PC-9 (cell line): Measurements from ENCODE around the gene GDF10. TPM values are rescaled to one million over a fixed set of nuclear protein-coding genes. Genes with fewer than 3 reads are reported as not detected.

Experiments
- BruUV-seq: library from RNA; stranded (reverse); fragments of 400-500 nt; replicated peaks from 2 replicates; lab custom pipeline; 2021; lab: Mats Ljungman, UMichigan
- CTCF ChIA-PET: fragments of 300-600 bp; sonication (Branson Sonifier 250); formaldehyde crosslinking; loops from one replicate; lab custom pipeline; 2022; ENCODE audit warnings: antibody characterized with exemption; lab: Charles Lee
- POLR2A ChIA-PET: fragments of 300-600 bp; sonication (Branson Sonifier 250); formaldehyde crosslinking; loops from one replicate; lab custom pipeline; 2022; ENCODE audit warnings: antibody characterized with exemption; ENCODE audit not compliant: unreplicated experiment; lab: Charles Lee
- DNase-seq, 2 experiments: peaks; one replicate each; pipeline versions ENCODE4 v3.0.0 to v3.0.0-alpha.2; 2015 to 2022; ENCODE audit warnings: mixed read lengths in 1 of 2
- H2AFZ ChIP-seq: fragments of 200-600 bp; sonication (generic); 2 replicates; pipeline ENCODE4 v1.8.1; 2017; ENCODE audit warnings: antibody characterized with exemption
- H3F3A ChIP-seq: fragments of 200-600 bp; sonication (generic); 2 replicates; pipeline ENCODE4 v1.8.1; 2017; ENCODE audit warnings: antibody characterized with exemption, mild to moderate bottlenecking, low read depth; ENCODE audit not compliant: insufficient read depth
- H3K27ac ChIP-seq: fragments of 200-600 bp; sonication (generic); 2 replicates; pipeline ENCODE4 v1.6.1; 2016; ENCODE audit warnings: mixed run types
- H3K27me3 ChIP-seq: fragments of 200-600 bp; sonication (generic); 2 replicates; pipeline ENCODE4 v1.6.1; 2016; ENCODE audit warnings: low read depth, mixed run types; ENCODE audit not compliant: insufficient read depth
- H3K36me3 ChIP-seq: fragments of 200-600 bp; sonication (generic); 2 replicates; pipeline ENCODE4 v1.6.1; 2016; ENCODE audit warnings: low read depth, mixed run types
- H3K4me1 ChIP-seq: fragments of 200-600 bp; sonication (generic); replicated peaks from 2 replicates; pipeline ENCODE4 v1.6.1; 2016; ENCODE audit warnings: mixed run types; ENCODE audit not compliant: insufficient read depth
- H3K4me2 ChIP-seq: fragments of 200-600 bp; sonication (generic); 2 replicates; pipeline ENCODE4 v1.6.1; 2017; ENCODE audit warnings: mixed run types
- H3K4me3 ChIP-seq: fragments of 200-600 bp; sonication (generic); 2 replicates; pipeline ENCODE4 v1.6.1; 2016; ENCODE audit warnings: mixed run types
- H3K79me2 ChIP-seq: fragments of 200-600 bp; sonication (generic); 2 replicates; pipeline ENCODE4 v1.6.1; 2017; ENCODE audit warnings: low read depth, mixed run types
- H3K9me2 ChIP-seq: fragments of 200-600 bp; sonication (generic); 2 replicates; pipeline ENCODE4 v1.8.1; 2017; ENCODE audit warnings: mild to moderate bottlenecking; ENCODE audit not compliant: insufficient read depth
- H3K9me3 ChIP-seq: fragments of 200-600 bp; sonication (generic); 2 replicates; pipeline ENCODE4 v1.8.1; 2016; ENCODE audit warnings: low read depth; ENCODE audit not compliant: insufficient read depth
- H4K20me1 ChIP-seq: fragments of 200-600 bp; sonication (generic); 2 replicates; pipeline ENCODE4 v1.8.1; 2017; ENCODE audit not compliant: insufficient read depth
- CTCF ChIP-seq: fragments of 200-600 bp; sonication (generic); conservative IDR thresholded peaks from 2 replicates; pipeline ENCODE4 v1.6.1; 2017; ENCODE audit warnings: mixed run types, antibody characterized with exemption, mild to moderate bottlenecking, moderate library complexity
- EZH2 ChIP-seq: fragments of 200-600 bp; sonication (generic); IDR thresholded peaks from 2 replicates; pipeline ENCODE4 v1.8.0; 2017; ENCODE audit warnings: antibody characterized with exemption, low read depth
- intact Hi-C: fragments of 100-400 bp; cut with micrococcal nuclease; formaldehyde crosslinking; loops from one replicate; pipeline ENCODE4 v1.10.0; 2022; ENCODE audit not compliant: unreplicated experiment
- total RNA-seq: library from RNA; stranded (reverse); gene quantifications from 2 replicates; pipeline ENCODE4 v1.2.3, GENCODE V29; 2021

Gene GDF10
- total RNA-seq, 1 experiment from 2014 or later, result not detected

- Histone ChIP-seq H3K4me2 (peak overlapping the region; percentile 50), H3K27ac (peak overlapping the region; percentile 40; the same call in 1 of the 2 replicates), H3K9me3 (no peaks in the 10 kb centered on the region), H3K36me3 (no peaks in the 10 kb centered on the region), H3K27me3 (no peaks in the 10 kb centered on the region), H3K9me2 (no peaks in the 10 kb centered on the region), H4K20me1 (no peaks in the 10 kb centered on the region), H3F3A (peaks cover 19% of the 10 kb centered on the region), H3K4me3 (no peak overlapping the region), H3K79me2 (no peaks in the 10 kb centered on the region), H3K4me1 (peaks cover 43% of the 10 kb centered on the region), H2AFZ (no peak overlapping the region)
- TF ChIP-seq CTCF (peak; percentile 86), EZH2 (no peak)
- CTCF ChIA-PET, result interaction anchor here (0.6 to 1.8 kb wide), 4 partner anchors 34 to 43 kb away, joined by 3 to 10 read pairs (median 4); no protein-coding TSS in a partner anchor
- intact Hi-C loops, result loop anchor here (5.0 kb wide), 1 partner anchor 61 kb away; no protein-coding TSS in a partner anchor
- DNase-seq, result peak in 1 of 2 experiments; percentile 42
- POLR2A ChIA-PET, result no interaction called here
- no TSS peak for BruUV-seq
These were observed 61.3 kb downstream of the GDF10 start for GRCh38 chr10:47361293-47361692.

- intact Hi-C loops, result loop anchor here (1.0 to 5.0 kb wide), 4 partner anchors 23 to 60 kb away; partner anchors contain the start of gene ZNF488
- Histone ChIP-seq H3K27me3 (no peaks in the 10 kb centered on the region), H3F3A (peaks cover 19% of the 10 kb centered on the region), H2AFZ (no peak overlapping the region), H3K36me3 (no peaks in the 10 kb centered on the region), H3K4me3 (no peak overlapping the region), H3K4me1 (peaks cover 43% of the 10 kb centered on the region), H3K9me3 (no peaks in the 10 kb centered on the region), H3K9me2 (no peaks in the 10 kb centered on the region), H3K79me2 (no peaks in the 10 kb centered on the region), H3K27ac (peak overlapping the region; percentile 40), H3K4me2 (peak overlapping the region; percentile 50), H4K20me1 (no peaks in the 10 kb centered on the region)
- CTCF ChIA-PET, result interaction anchor here (0.7 to 1.8 kb wide), 4 partner anchors 22 to 43 kb away, joined by 3 to 10 read pairs (median 4); partner anchors contain the start of gene ZNF488
- no TSS peak for BruUV-seq
- DNase-seq, result peak; percentile 71 to 97
- no peak for TF ChIP-seq EZH2
- no peak for TF ChIP-seq CTCF
- POLR2A ChIA-PET, result interaction anchor here (0.7 kb wide), 1 partner anchor 34 kb away, joined by 3 read pairs; no protein-coding TSS in a partner anchor
These were observed 62.2 kb downstream of the GDF10 start for GRCh38 chr10:47362199-47362598.

Other genes starting within 250 kb of the GDF10 start
- not detected in 2 replicates for gene GDF2, start 22.3 kb downstream of the GDF10 start, total RNA-seq
- gene RBP3, start 48.2 kb downstream of the GDF10 start, total RNA-seq, result not detected in 2 replicates
- 11.4 and 18.1 TPM in 2 replicates for gene ZNF488, start 84.1 kb downstream of the GDF10 start, total RNA-seq
- gene ANXA8, start 183.9 kb downstream of the GDF10 start, total RNA-seq, result 172 and 196 TPM in 2 replicates
- gene FAM25G, start 191.5 kb downstream of the GDF10 start, total RNA-seq, result 3.2 TPM in 1 of 2 replicates, not detected in the other
- gene AGAP9, start 223.4 kb downstream of the GDF10 start, total RNA-seq, result 14.1 and 15.1 TPM in 2 replicates